Activated naive CD8-positive, alpha-beta T cell (primary cell): ENCODE measurements around the gene CEP135.

Source experiments
- H3K27ac Mint-ChIP-seq: one replicate; pipeline ENCODE4 v1.8.0; 2021; ENCODE audit warnings: mixed read lengths
- H3K27me3 Mint-ChIP-seq: one replicate; pipeline ENCODE4 v1.8.0; 2021; ENCODE audit warnings: mixed read lengths
- H3K36me3 Mint-ChIP-seq: one replicate; pipeline ENCODE4 v1.8.0; 2021; ENCODE audit warnings: mixed read lengths
- H3K4me1 Mint-ChIP-seq: one replicate; pipeline ENCODE4 v1.8.0; 2021; ENCODE audit warnings: low read depth, mixed read lengths
- H3K4me3 Mint-ChIP-seq: one replicate; pipeline ENCODE4 v1.8.0; 2021; ENCODE audit warnings: mild to moderate bottlenecking, mixed read lengths
- H3K9me3 Mint-ChIP-seq: one replicate; pipeline ENCODE4 v1.8.0; 2021; ENCODE audit warnings: low read depth, mixed read lengths

The CEP135 gene, protein sequence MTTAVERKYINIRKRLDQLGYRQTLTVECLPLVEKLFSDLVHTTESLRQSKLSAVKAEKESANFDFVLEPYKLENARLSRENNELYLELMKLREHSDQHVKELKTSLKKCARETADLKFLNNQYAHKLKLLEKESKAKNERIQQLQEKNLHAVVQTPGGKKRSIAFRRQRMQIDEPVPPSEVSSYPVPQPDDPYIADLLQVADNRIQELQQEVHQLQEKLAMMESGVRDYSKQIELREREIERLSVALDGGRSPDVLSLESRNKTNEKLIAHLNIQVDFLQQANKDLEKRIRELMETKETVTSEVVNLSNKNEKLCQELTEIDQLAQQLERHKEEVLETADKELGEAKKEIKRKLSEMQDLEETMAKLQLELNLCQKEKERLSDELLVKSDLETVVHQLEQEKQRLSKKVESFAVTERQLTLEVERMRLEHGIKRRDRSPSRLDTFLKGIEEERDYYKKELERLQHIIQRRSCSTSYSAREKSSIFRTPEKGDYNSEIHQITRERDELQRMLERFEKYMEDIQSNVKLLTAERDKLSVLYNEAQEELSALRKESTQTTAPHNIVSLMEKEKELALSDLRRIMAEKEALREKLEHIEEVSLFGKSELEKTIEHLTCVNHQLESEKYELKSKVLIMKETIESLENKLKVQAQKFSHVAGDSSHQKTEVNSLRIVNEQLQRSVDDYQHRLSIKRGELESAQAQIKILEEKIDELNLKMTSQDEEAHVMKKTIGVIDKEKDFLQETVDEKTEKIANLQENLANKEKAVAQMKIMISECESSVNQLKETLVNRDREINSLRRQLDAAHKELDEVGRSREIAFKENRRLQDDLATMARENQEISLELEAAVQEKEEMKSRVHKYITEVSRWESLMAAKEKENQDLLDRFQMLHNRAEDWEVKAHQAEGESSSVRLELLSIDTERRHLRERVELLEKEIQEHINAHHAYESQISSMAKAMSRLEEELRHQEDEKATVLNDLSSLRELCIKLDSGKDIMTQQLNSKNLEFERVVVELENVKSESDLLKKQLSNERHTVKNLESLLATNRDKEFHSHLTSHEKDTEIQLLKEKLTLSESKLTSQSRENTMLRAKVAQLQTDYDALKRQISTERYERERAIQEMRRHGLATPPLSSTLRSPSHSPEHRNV

GRCh38 chr4:55948726-55949481 lies at the start of gene CEP135:
Gene CEP135, plus strand, starts transcription at chr4:55948945. Its CDS starts 3,186 bp downstream, at chr4:55952131.
- Mint-ChIP-seq H3K36me3 (peaks cover 7% of the 10 kb centered on the region), H3K9me3 (peaks cover 8% of the 10 kb centered on the region), H3K4me3 (peak within 1 kb of the TSS; percentile 92), H3K4me1 (peaks cover 46% of the 10 kb centered on the region), H3K27ac (peak within 1 kb of the TSS; percentile 88), H3K27me3 (no peaks in the 10 kb centered on the region)

- Mint-ChIP-seq H3K27ac (peak overlapping the region; percentile 80), H3K36me3 (peaks cover 9% of the 10 kb centered on the region)
These were observed 46.1 kb upstream of the CEP135 start for GRCh38 chr4:55902677-55903076.

GRCh38 chr4:55903577-55903976 lies 45.2 kb upstream of the CEP135 start:
- no peaks in the 10 kb centered on the region for H3K27me3 Mint-ChIP-seq
- H3K4me1 Mint-ChIP-seq, result peaks cover 38% of the 10 kb centered on the region
- peaks cover 9% of the 10 kb centered on the region for H3K36me3 Mint-ChIP-seq
- H3K4me3 Mint-ChIP-seq, result no peak overlapping the region
- peak overlapping the region; percentile 80 for H3K27ac Mint-ChIP-seq
- no peaks in the 10 kb centered on the region for H3K9me3 Mint-ChIP-seq

More at GRCh38 chr4:55902677-55903076, 46.1 kb upstream of the CEP135 start:
- Mint-ChIP-seq H3K4me1 (peaks cover 33% of the 10 kb centered on the region), H3K9me3 (no peaks in the 10 kb centered on the region), H3K27me3 (no peaks in the 10 kb centered on the region), H3K4me3 (no peak overlapping the region)

GRCh38 chr4:55904576-55904975 lies 44.2 kb upstream of the CEP135 start:
- H3K4me3 Mint-ChIP-seq, result no peak overlapping the region
- no peaks in the 10 kb centered on the region for H3K9me3 Mint-ChIP-seq
- H3K27ac Mint-ChIP-seq, result peak overlapping the region; percentile 28
- peaks cover 38% of the 10 kb centered on the region for H3K4me1 Mint-ChIP-seq
- peaks cover 9% of the 10 kb centered on the region for H3K36me3 Mint-ChIP-seq
- H3K27me3 Mint-ChIP-seq, result no peaks in the 10 kb centered on the region

DNA sequence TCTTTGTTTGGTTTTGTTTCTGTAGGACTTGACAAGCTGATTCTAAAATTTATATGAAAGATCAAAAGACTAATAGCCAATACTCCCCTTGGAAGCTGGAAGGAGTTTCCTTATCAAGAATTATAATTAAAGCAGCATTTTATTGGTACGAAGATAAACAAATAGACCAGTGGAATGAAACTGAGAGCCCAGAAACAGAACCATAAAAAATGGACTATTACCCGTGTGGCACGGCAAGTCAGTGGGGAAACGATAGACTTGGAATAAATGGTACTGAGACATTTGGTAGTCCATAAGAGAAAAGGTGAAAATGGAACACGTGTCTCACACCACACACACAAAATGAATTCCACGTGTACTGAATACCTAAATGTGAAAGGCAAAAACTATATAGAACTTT lies 42.4 kb upstream of the CEP135 start:
- Mint-ChIP-seq H3K27me3 (no peaks in the 10 kb centered on the region), H3K4me1 (peaks cover 38% of the 10 kb centered on the region), H3K9me3 (no peaks in the 10 kb centered on the region), H3K36me3 (peaks cover 7% of the 10 kb centered on the region), H3K27ac (peak overlapping the region; percentile 68), H3K4me3 (no peak overlapping the region)

DNA sequence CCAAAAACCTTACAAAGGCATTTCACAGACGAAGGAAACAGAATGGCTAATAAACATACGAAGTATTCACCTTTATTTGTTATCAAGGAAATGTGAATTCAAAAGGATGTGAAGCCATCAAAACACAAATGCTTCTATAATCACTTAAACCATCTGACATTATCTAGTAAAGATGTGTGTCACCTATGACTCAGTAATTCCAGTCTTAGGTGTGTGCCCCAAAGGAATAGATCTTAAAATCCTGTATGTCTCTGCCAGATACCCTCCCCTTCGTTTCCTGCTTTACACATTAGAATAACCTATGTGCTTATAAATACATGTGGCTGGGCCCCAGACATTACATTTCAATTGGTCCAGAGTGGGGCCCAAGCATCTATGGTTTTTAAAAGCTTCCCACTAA lies 41.8 kb upstream of the CEP135 start:
- Mint-ChIP-seq H3K9me3 (no peaks in the 10 kb centered on the region), H3K36me3 (peaks cover 7% of the 10 kb centered on the region), H3K27ac (peak overlapping the region; percentile 78), H3K27me3 (no peaks in the 10 kb centered on the region), H3K4me3 (peak overlapping the region; percentile 49), H3K4me1 (peaks cover 38% of the 10 kb centered on the region)

- Mint-ChIP-seq H3K9me3 (no peaks in the 10 kb centered on the region), H3K4me3 (peak overlapping the region; percentile 49), H3K36me3 (peaks cover 6% of the 10 kb centered on the region), H3K4me1 (peaks cover 38% of the 10 kb centered on the region), H3K27ac (peak overlapping the region; percentile 78), H3K27me3 (no peaks in the 10 kb centered on the region)
These were observed 41.3 kb upstream of the CEP135 start for GRCh38 chr4:55907469-55907868.

DNA sequence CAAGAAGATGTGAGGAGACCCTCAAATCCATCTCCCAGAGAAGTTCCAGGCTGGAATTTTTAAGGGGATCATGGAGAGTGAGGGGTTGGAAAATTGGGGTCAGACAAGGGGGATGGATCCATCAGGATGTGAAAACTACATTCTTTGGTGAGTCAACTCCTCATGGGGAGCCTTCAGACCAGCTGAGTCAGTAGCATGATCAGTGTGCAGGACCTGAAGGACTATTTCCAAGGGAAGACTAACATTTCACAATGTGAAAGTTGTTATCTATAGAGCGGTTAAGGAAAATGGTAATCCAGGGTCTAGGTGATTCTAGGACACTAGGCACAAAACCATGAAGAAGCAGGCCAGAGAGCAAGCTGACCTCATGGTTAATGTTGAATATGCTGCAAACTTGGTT lies 38.6 kb upstream of the CEP135 start:
- Mint-ChIP-seq H3K27me3 (no peaks in the 10 kb centered on the region), H3K4me3 (no peak overlapping the region), H3K36me3 (peaks cover 4% of the 10 kb centered on the region), H3K4me1 (peaks cover 26% of the 10 kb centered on the region), H3K9me3 (no peaks in the 10 kb centered on the region), H3K27ac (no peak overlapping the region)

DNA sequence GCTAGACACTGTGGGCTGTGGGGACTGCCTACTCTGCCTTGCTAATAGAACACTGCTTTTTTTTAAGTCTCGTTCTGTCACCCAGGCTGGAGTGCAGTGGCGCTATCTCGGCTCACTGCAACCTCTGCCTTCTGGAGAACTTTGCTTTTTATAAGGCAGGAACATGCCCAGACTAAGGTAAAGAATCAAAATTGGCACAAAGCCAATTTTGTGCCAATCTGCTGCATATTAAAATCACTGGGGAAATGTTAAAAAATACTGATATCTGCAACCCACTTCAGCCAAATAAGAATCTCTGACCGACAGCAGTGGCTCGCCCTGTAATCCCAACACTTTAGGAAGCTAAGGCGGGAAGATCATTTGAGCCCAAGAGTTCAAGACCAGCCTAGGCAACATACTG lies 36.5 kb upstream of the CEP135 start:
- Mint-ChIP-seq H3K4me3 (no peak overlapping the region), H3K36me3 (no peaks in the 10 kb centered on the region), H3K27ac (no peak overlapping the region), H3K27me3 (no peaks in the 10 kb centered on the region), H3K9me3 (no peaks in the 10 kb centered on the region), H3K4me1 (peaks cover 9% of the 10 kb centered on the region)

DNA sequence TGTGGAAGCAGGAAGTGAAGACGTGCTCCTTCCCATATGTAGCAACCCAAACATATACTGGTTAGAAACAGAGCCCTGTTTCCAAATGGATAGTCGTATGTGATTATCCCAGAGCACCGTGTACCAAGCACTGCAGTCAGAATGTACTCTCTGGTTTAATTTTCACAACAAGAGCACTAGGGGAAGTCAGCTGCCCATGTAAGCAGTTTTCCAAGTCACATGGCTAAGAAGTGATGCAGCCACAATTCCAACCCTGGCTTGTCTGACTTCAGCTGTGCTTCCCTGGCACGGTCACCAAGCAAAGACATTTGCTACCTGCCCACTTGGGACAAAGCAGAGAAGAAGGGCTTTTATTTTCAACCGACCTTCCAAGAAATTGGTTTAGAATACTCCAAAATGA lies 28.2 kb upstream of the CEP135 start:
- H3K27me3 Mint-ChIP-seq, result no peaks in the 10 kb centered on the region
- no peak overlapping the region for H3K4me3 Mint-ChIP-seq

GRCh38 chr4:55921093-55921492 lies 27.7 kb upstream of the CEP135 start:
- H3K27ac Mint-ChIP-seq, result no peak overlapping the region
- no peaks in the 10 kb centered on the region for H3K9me3 Mint-ChIP-seq
- peaks cover 7% of the 10 kb centered on the region for H3K36me3 Mint-ChIP-seq
- no peaks in the 10 kb centered on the region for H3K4me1 Mint-ChIP-seq
- H3K27me3 Mint-ChIP-seq, result no peaks in the 10 kb centered on the region
- H3K4me3 Mint-ChIP-seq, result no peak overlapping the region

More for the DNA sequence above, 28.2 kb upstream of the CEP135 start:
- Mint-ChIP-seq H3K27ac (no peak overlapping the region), H3K36me3 (peaks cover 7% of the 10 kb centered on the region), H3K9me3 (no peaks in the 10 kb centered on the region), H3K4me1 (no peaks in the 10 kb centered on the region)

- no peaks in the 10 kb centered on the region for H3K4me1 Mint-ChIP-seq
These were observed 23.5 kb upstream of the CEP135 start for GRCh38 chr4:55925241-55925640.

GRCh38 chr4:55926610-55927009 lies 22.1 kb upstream of the CEP135 start:
- Mint-ChIP-seq H3K4me1 (no peaks in the 10 kb centered on the region), H3K36me3 (peaks cover 5% of the 10 kb centered on the region), H3K27ac (no peak overlapping the region), H3K27me3 (no peaks in the 10 kb centered on the region), H3K4me3 (no peak overlapping the region), H3K9me3 (no peaks in the 10 kb centered on the region)

More at GRCh38 chr4:55925241-55925640, 23.5 kb upstream of the CEP135 start:
- no peak overlapping the region for H3K4me3 Mint-ChIP-seq
- H3K27me3 Mint-ChIP-seq, result no peaks in the 10 kb centered on the region
- H3K9me3 Mint-ChIP-seq, result no peaks in the 10 kb centered on the region
- H3K36me3 Mint-ChIP-seq, result peaks cover 5% of the 10 kb centered on the region
- no peak overlapping the region for H3K27ac Mint-ChIP-seq

DNA sequence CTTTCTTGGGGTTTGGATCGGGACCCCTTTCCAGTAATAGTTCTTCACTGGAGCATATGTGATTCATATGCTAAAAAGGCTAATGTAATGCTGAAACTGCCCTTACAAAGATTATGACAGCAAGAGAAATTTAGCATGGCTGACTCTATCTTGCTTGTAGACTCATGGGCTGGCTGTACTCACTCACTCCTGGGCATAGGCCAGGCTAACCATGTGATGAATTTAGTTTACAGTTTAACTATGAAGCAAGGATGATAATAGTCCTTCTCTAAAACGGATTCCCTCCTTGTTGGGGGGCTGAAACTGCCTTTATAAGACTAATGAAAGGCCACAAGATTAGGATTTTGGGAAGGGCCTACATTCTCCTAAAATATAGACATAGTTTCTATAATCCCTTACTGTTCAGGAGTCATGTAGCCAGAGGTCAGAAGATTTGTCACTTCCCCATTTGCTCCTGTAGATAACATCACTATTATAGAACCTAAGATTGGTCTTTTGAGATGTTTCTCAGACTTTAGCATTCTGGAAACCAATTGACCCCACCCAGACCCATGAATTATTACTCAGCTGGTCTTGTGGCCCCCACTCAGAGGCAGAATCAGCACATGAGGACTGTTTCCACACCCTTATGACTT lies 20.8 kb upstream of the CEP135 start:
- peaks cover 5% of the 10 kb centered on the region for H3K36me3 Mint-ChIP-seq
- no peaks in the 10 kb centered on the region for H3K9me3 Mint-ChIP-seq
- no peaks in the 10 kb centered on the region for H3K27me3 Mint-ChIP-seq
- H3K4me1 Mint-ChIP-seq, result no peaks in the 10 kb centered on the region
- H3K27ac Mint-ChIP-seq, result no peak overlapping the region
- H3K4me3 Mint-ChIP-seq, result no peak overlapping the region
